Prostate gland (tissue), 2 donors: ENCODE data around the gene ADGRB3. TPM values are rescaled to one million over a fixed set of nuclear protein-coding genes. Genes with fewer than 3 reads are reported as not detected.
"Not testable (repeated sequence)": the region's sequence is repeated elsewhere in the genome, so short reads cannot be mapped to it uniquely, and the experiment has no call there.

Source experiments
- DNase-seq: peaks from one replicate; pipeline ENCODE4 v3.0.0-alpha.2; 2019; ENCODE audit warnings: low spot score
- H3K27ac ChIP-seq, 2 donors: fragments of 200-600 bp; sonication (generic); 2 replicates each; pipeline ENCODE4 v1.5.1; 2017 to 2019
- H3K27me3 ChIP-seq: fragments of 200-600 bp; sonication (generic); replicated peaks from 2 replicates; pipeline ENCODE4 v1.5.1; 2019; ENCODE audit not compliant: insufficient read depth
- H3K36me3 ChIP-seq, 2 donors: fragments of 200-600 bp; sonication (generic); 1 replicate in 1 of 2; 2 replicates in 1 of 2; pipeline versions ENCODE4 v1.5.1 to v1.8.1; 2017 to 2019
- H3K4me1 ChIP-seq: fragments of 200-600 bp; sonication (generic); replicated peaks from 2 replicates; pipeline ENCODE4 v1.5.1; 2019
- H3K4me3 ChIP-seq, 2 donors: fragments of 200-600 bp; sonication (generic); 2 replicates each; pipeline ENCODE4 v1.5.1; 2017 to 2019
- H3K9me3 ChIP-seq: fragments of 200-600 bp; sonication (generic); 2 replicates; pipeline ENCODE4 v1.5.1; 2017
- POLR2A ChIP-seq: fragments of 450-650 bp; IDR thresholded peaks from one replicate; pipeline ENCODE4 v1.6.1; 2016; ENCODE audit warnings: antibody characterized with exemption, mild to moderate bottlenecking
- POLR2AphosphoS5 ChIP-seq: sonication (generic); formaldehyde crosslinking; IDR thresholded peaks from one replicate; pipeline ENCODE4 v1.6.1; 2017; ENCODE audit warnings: antibody characterized with exemption
- WGBS: methylation state at CpG from one replicate; pipeline ENCODE4 v1.1.5; 2018; 5-methylcytosine and 5-hydroxymethylcytosine counted together
- intact Hi-C: fragments of 100-400 bp; cut with DNase I; formaldehyde crosslinking; loops from one replicate; pipeline ENCODE4 v1.14.2; 2022
- total RNA-seq, 2 donors: library from RNA; depleted of rRNA; stranded (reverse); fragments of >200 nt; gene quantifications; one replicate each; pipeline ENCODE4 v1.1.0, GENCODE V29; 2016
- TF ChIP-seq, protein P1 (sequence below), 4 experiments: fragments of 200-600 bp in 2 of 4; fragments of 450-650 bp in 2 of 4; sonication (generic) in 2 of 4; IDR thresholded peaks; 1 replicate in 3 of 4; 2 replicates in 1 of 4; pipeline ENCODE4 v1.5.1; 2016 to 2019; ENCODE audit warnings: antibody characterized with exemption in 4 of 4, mild to moderate bottlenecking in 2 of 4, moderate library complexity in 2 of 4

Gene ADGRB3
- total RNA-seq, 2 donors from 2014 or later, result 0.59 to 3.1 TPM

DNA sequence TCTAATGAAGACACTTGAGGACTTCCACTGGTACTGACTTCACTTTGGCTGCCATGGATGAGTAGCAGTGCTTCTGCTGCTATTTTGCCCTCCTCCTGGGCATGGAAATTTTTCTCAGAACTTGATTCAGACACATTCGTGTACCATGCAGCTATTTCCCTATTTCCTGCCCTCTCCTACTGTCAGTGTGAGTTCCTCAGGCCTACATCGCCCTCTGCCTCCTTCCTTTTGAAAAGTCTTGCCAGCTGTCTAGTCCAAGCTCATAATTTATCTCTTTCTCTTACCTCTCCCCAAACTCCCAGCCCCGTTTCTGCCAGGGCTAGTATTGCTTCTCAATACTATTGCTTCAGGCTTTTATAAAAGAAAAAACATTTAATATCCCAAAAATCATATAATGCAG is 470.2 kb downstream of the ADGRB3 start:
- H3K4me1 ChIP-seq, result no peaks in the 10 kb centered on the region
- intact Hi-C loops, result no loop called here
- H3K27ac ChIP-seq, result no peak overlapping the region
- no peaks in the 10 kb centered on the region for H3K36me3 ChIP-seq
- TF ChIP-seq POLR2A, result no peak
- no peak for TF ChIP-seq POLR2AphosphoS5
- TF ChIP-seq, protein P1, sequence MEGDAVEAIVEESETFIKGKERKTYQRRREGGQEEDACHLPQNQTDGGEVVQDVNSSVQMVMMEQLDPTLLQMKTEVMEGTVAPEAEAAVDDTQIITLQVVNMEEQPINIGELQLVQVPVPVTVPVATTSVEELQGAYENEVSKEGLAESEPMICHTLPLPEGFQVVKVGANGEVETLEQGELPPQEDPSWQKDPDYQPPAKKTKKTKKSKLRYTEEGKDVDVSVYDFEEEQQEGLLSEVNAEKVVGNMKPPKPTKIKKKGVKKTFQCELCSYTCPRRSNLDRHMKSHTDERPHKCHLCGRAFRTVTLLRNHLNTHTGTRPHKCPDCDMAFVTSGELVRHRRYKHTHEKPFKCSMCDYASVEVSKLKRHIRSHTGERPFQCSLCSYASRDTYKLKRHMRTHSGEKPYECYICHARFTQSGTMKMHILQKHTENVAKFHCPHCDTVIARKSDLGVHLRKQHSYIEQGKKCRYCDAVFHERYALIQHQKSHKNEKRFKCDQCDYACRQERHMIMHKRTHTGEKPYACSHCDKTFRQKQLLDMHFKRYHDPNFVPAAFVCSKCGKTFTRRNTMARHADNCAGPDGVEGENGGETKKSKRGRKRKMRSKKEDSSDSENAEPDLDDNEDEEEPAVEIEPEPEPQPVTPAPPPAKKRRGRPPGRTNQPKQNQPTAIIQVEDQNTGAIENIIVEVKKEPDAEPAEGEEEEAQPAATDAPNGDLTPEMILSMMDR (IDR thresholded peaks at IDR 0.05), result no peak
- H3K9me3 ChIP-seq, result no peaks in the 10 kb centered on the region
- no peak for DNase-seq
- no peak overlapping the region for H3K4me3 ChIP-seq
- H3K27me3 ChIP-seq, result no peaks in the 10 kb centered on the region
- 54% methylated on average over 3 of the region's 3 CpGs for WGBS

DNA sequence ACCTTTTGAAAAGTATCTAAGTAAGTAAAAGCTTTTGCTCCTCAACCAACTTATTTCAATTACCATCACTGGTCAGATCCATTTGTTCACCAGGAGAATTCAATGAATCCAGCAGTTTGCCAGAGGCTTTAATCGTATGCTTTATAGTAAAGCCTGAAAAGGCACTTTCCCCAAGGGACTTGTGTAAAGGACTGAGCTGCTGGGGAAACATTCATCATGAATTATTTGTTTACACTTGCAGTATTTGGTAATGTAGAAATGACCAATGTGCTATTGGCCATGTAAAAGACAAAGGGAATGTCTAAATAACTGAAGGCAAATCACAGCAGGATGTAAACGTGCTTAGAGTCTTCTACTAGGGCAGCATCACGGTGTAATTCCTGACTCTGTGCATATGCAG is 471.4 kb downstream of the ADGRB3 start:
- TF ChIP-seq, protein P1 (IDR thresholded peaks at IDR 0.05), result no peak
- no peak for TF ChIP-seq POLR2AphosphoS5
- no peak for TF ChIP-seq POLR2A
- H3K4me3 ChIP-seq, result no peak overlapping the region
- intact Hi-C loops, result no loop called here
- WGBS, result 69% methylated on average over 3 of the region's 3 CpGs
- no peaks in the 10 kb centered on the region for H3K36me3 ChIP-seq
- H3K9me3 ChIP-seq, result no peaks in the 10 kb centered on the region
- no peak for DNase-seq
- H3K27ac ChIP-seq, result no peak overlapping the region
- no peaks in the 10 kb centered on the region for H3K27me3 ChIP-seq
- H3K4me1 ChIP-seq, result no peaks in the 10 kb centered on the region

DNA sequence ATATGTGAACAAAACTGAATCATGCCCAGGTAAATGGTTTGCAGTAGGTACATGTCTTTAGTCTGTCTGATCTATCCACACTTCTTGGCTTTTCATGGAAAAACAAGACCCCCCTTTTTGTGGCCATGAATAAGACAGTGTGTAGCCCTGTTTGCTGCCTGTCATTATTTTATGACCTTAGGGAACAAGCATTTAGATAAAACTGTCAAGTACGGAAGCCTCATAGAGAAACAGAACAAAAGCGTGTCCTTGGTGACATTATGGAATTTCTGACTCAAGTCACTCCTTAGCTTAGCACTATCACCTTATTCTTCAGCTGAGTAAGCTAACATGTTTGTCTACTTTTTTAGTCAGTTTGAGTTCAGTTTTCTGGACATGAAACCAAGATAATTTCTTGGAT is 476.2 kb downstream of the ADGRB3 start:
- WGBS, result 36% methylated on average over 2 of the region's 2 CpGs
- intact Hi-C loops, result no loop called here
- TF ChIP-seq POLR2A, result no peak
- no peak for TF ChIP-seq POLR2AphosphoS5
- TF ChIP-seq, protein P1 (IDR thresholded peaks at IDR 0.05), result no peak

DNA sequence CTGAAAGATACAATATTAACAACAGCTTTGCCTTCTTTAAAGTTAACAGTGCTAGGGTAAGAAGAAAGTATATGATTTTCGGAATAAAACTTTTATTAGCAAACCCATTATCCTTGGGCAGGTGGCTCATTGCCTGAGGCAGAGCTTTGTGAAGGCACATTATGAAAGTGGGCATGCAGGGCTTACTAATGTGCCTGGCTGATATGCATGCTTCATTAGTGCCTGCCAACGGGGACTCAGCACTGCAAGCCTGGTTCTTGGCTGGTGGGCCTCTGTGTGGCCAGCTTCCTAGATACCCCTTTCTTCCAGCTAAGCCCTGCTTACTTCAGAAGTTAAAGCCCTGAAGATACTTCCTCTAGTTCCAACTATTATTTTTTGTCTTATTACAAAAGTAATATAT is 481.6 kb downstream of the ADGRB3 start:
- Histone ChIP-seq H3K36me3 (no peaks in the 10 kb centered on the region), H3K27ac (no peak overlapping the region), H3K4me3 (no peak overlapping the region), H3K4me1 (no peaks in the 10 kb centered on the region), H3K27me3 (no peaks in the 10 kb centered on the region), H3K9me3 (no peaks in the 10 kb centered on the region)
- WGBS, result 63% methylated on average over 2 of the region's 2 CpGs
- no peak for TF ChIP-seq POLR2A
- TF ChIP-seq, protein P1 (IDR thresholded peaks at IDR 0.05), result no peak
- no peak for TF ChIP-seq POLR2AphosphoS5
- intact Hi-C loops, result no loop called here
- no peak for DNase-seq

More for the DNA sequence above, 476.2 kb downstream of the ADGRB3 start:
- no peaks in the 10 kb centered on the region for H3K27me3 ChIP-seq
- no peak for DNase-seq
- no peaks in the 10 kb centered on the region for H3K36me3 ChIP-seq
- no peak overlapping the region for H3K4me3 ChIP-seq
- H3K9me3 ChIP-seq, result no peaks in the 10 kb centered on the region
- no peak overlapping the region for H3K27ac ChIP-seq
- no peaks in the 10 kb centered on the region for H3K4me1 ChIP-seq

DNA sequence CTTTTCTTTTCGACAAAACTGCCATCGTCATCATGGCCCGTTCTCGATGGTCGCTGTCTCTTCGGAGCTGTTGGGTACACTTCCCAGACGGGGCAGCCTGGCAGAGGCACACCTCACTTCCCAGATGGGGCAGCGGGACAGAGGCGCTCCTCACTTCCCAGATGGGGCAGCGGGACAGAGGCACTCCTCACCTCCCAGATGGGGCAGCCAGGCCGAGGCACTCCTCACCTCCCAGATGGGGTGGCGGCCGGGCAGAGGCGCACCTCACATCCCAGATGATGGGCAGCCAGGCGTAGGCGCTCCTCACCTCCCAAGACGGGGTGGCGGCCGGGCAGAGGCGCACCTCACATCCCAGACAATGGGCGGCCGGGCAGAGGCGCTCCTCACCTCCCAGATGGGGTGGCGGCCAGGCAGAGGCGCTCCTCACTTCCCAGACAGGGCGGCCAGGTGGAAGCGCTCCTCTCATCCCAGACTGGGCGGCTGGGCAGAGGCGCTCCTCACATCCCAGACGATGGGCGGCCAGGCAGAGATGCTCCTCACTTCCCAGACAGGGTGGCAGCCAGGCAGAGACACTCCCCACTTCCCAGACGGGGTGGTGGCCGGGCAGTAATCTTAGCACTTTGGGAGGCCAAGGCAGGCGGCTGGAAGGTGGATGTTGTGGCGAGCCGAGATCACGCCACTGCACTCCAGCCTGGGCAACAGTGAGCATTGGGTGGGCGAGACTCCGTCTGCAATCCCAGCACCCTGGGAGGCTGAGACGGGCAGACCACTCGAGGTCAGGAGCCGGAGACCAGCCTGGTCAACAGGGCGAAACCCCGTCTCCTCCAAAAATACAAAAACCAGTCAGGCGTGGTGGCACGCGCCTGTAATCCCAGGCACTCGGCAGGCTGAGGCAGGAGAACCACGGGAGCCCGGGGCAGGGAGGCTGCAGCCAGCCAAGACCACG is 486.7 kb downstream of the ADGRB3 start:
- H3K4me1 ChIP-seq, intact Hi-C loops, H3K4me3 ChIP-seq, DNase-seq, H3K9me3 ChIP-seq, H3K27ac ChIP-seq, H3K36me3 ChIP-seq, H3K27me3 ChIP-seq: not testable (repeated sequence)
- WGBS, result 88% methylated on average over 49 of the region's 51 CpGs
